A673 (cell line): ENCODE results near the gene LRSAM1.

Source experiments
- CTCF ChIP-seq: fragments of 300-800, 200-600 bp; sonication (generic); conservative IDR thresholded peaks from 2 replicates; pipeline ENCODE4 v1.5.1; 2017; ENCODE audit warnings: low read depth, mild to moderate bottlenecking, antibody characterized with exemption, low read length, moderate library complexity, mixed read lengths
- EZH2 ChIP-seq: fragments of 200-600 bp; sonication (generic); IDR thresholded peaks from 2 replicates; pipeline ENCODE4 v1.6.1; 2017; ENCODE audit warnings: borderline replicate concordance, low read depth, mild to moderate bottlenecking, mixed read lengths, antibody characterized with exemption, low read length; ENCODE audit not compliant: poor library complexity, severe bottlenecking

- TF ChIP-seq CTCF (peak; percentile 47), EZH2 (no peak)
Measured at GRCh38 chr9:127505396-127506116, 54.2 kb downstream of the LRSAM1 start.
